Activated CD4-positive, alpha-beta T cell treated with anti-CD3 and anti-CD28 coated beads for 36 hours (primary cell): ENCODE data around the gene CFAP69. TPM values are rescaled to one million over a fixed set of nuclear protein-coding genes. Genes with fewer than 3 reads are reported as not detected.
"Not testable (repeated sequence)": the region's sequence is repeated elsewhere in the genome, so short reads cannot be mapped to it uniquely, and the experiment has no call there.

Experiments
- ATAC-seq: fragments of 200-7000 bp; cut with Tn5 transposase; one replicate; pipeline ENCODE4 v1.10.0; 2021; ENCODE audit warnings: mild to moderate bottlenecking, moderate library complexity
- CTCF ChIA-PET: fragments of 350-600 bp; sonication (Branson Sonifier 250); formaldehyde crosslinking; loops from one replicate; lab custom pipeline; 2021; ENCODE audit warnings: antibody characterized with exemption; lab: Charles Lee
- POLR2A ChIA-PET: fragments of 350-600 bp; sonication (Branson Sonifier 250); formaldehyde crosslinking; loops from one replicate; lab custom pipeline; 2021; ENCODE audit warnings: antibody characterized with exemption, inconsistent platforms; lab: Charles Lee
- DNase-seq: peaks from one replicate; pipeline ENCODE4 v3.0.0-alpha.2; 2020
- H3K27ac Mint-ChIP-seq: one replicate; pipeline ENCODE4 v1.8.0; 2021; ENCODE audit warnings: mixed read lengths
- H3K27me3 Mint-ChIP-seq: one replicate; pipeline ENCODE4 v1.8.0; 2021; ENCODE audit warnings: mixed read lengths
- H3K36me3 Mint-ChIP-seq: one replicate; pipeline ENCODE4 v1.8.0; 2021; ENCODE audit warnings: low read depth, mixed read lengths
- H3K4me1 Mint-ChIP-seq: one replicate; pipeline ENCODE4 v1.8.0; 2021; ENCODE audit warnings: mixed read lengths
- H3K4me3 Mint-ChIP-seq: one replicate; pipeline ENCODE4 v1.8.0; 2021; ENCODE audit warnings: mild to moderate bottlenecking, moderate library complexity, mixed read lengths
- H3K9me3 Mint-ChIP-seq: one replicate; pipeline ENCODE4 v1.8.0; 2021; ENCODE audit warnings: low read depth, mixed read lengths
- intact Hi-C, 2 experiments: fragments of 100-400 bp; cut with DNase I in 1 of 2; cut with micrococcal nuclease in 1 of 2; formaldehyde crosslinking; loops; one replicate each; pipeline versions ENCODE4 v1.14.2 to v1.15.1; 2022 to 2024; cut with DNase I, micrococcal nuclease
- total RNA-seq, 2 experiments: library from RNA; stranded (reverse); gene quantifications; one replicate each; pipeline ENCODE4 v1.2.3, GENCODE V29; 2021

Gene CFAP69
- total RNA-seq, 2 experiments from 2014 or later = 0.25 to 0.70 TPM

DNA sequence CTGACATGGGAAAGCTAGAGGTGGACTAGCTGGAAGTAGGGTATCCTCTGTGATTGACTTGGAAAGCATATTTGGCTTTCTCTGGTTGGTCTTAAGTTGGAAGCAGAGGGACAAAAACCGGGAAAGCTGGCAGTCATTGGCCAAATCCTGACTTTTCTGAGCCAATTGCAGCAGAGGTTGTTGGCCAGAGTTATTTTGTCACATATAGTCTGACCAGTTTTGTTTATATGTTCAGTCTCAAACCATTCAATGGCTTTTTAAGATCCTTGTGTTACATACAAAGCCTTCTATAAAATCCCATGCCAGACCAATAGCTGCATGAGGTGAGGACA is 6.3 kb downstream of the CFAP69 start:
- Mint-ChIP-seq H3K9me3 (peaks cover 5% of the 10 kb centered on the region), H3K27ac (no peak overlapping the region), H3K4me1 (no peaks in the 10 kb centered on the region), H3K36me3 (no peaks in the 10 kb centered on the region), H3K4me3 (no peak overlapping the region), H3K27me3 (peaks cover 39% of the 10 kb centered on the region)
- intact Hi-C loops = no loop called here
- ChIA-PET CTCF (interaction anchor here (1.0 kb wide), 1 partner anchor 166 kb away, joined by 3 read pairs; no protein-coding TSS in a partner anchor), POLR2A (no interaction called here)
- ATAC-seq (no peak), DNase-seq (no peak)

DNA sequence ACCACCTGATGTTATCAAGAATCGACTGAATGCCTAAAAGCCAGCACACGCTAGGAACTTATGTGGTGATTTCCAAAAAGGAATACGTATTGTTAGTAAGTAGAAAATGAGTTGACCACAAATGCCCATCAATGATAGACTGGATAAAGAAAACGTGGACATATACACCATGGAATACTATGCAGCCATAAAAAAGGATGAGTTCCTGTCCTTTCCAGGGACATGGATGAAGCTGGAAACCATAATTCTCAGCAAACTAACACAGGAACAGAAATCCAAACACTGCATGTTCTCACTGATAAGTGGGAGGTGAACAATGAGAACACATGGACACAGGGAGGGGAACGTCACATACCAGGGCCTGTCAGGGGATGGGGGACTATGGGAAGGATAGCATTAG is 11.0 kb downstream of the CFAP69 start:
- H3K27ac Mint-ChIP-seq, intact Hi-C loops, ATAC-seq, H3K4me1 Mint-ChIP-seq, H3K36me3 Mint-ChIP-seq, DNase-seq, POLR2A ChIA-PET, H3K9me3 Mint-ChIP-seq, CTCF ChIA-PET, H3K4me3 Mint-ChIP-seq: not testable (repeated sequence)
- H3K27me3 Mint-ChIP-seq = peaks cover 23% of the 10 kb centered on the region

DNA sequence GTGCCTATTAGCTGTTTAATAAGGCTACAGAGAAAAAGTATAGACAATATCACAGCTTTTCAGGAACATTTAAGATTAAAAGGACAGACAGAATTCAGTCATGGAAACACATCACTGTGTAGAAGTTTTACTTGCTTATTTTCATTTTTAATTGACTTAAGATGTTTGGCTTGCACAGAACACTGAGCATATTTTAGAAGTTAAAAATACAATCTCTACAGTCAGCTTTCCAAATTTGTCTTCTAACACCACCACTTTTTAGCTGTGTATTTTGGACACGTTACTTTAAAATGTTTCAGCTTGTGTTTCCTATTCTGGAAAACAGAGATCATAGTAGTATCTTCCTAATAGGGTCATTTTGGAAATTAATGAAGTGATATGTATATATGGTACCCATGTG is 11.8 kb downstream of the CFAP69 start:
- H3K4me1 Mint-ChIP-seq = no peaks in the 10 kb centered on the region
- intact Hi-C loops = no loop called here

DNA sequence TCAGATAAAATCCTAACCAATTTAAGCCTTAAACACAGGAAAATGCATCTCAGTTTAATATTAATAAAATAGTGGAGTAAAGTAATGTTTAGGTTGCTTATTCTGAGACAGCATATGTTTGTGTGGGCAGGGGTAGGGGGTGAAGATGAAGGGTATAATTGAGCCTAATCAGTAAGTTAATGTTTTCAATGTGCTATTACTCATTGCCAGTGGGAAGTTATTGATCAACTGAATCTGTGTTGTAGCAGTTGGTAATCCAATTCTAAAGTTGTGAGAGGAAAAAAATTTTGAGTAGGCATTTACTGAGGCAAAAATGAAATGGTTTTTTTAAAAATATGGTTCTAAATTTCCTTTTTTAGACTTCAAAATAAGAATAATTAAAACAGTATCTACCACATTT is 16.5 kb downstream of the CFAP69 start:
- DNase-seq (no peak), ATAC-seq (no peak)
- Mint-ChIP-seq H3K36me3 (no peaks in the 10 kb centered on the region), H3K9me3 (no peaks in the 10 kb centered on the region), H3K4me1 (no peaks in the 10 kb centered on the region), H3K27me3 (peaks cover 2% of the 10 kb centered on the region), H3K27ac (no peak overlapping the region), H3K4me3 (no peak overlapping the region)
- POLR2A ChIA-PET = no interaction called here
- intact Hi-C loops = loop anchor here in 1 of 2 experiments (5.0 kb wide), 1 partner anchor 166 kb away; no protein-coding TSS in a partner anchor
- CTCF ChIA-PET = interaction anchor here (1.4 kb wide), 1 partner anchor 15 kb away, joined by 3 read pairs; no protein-coding TSS in a partner anchor

More for the DNA sequence above, 11.8 kb downstream of the CFAP69 start:
- Mint-ChIP-seq H3K27me3 (peaks cover 23% of the 10 kb centered on the region), H3K9me3 (peaks cover 5% of the 10 kb centered on the region), H3K36me3 (no peaks in the 10 kb centered on the region), H3K4me3 (no peak overlapping the region), H3K27ac (no peak overlapping the region)
- DNase-seq (no peak), ATAC-seq (no peak)
- ChIA-PET POLR2A (no interaction called here), CTCF (interaction anchor here (0.9 kb wide), 1 partner anchor 11 kb away, joined by 3 read pairs; no protein-coding TSS in a partner anchor)

DNA sequence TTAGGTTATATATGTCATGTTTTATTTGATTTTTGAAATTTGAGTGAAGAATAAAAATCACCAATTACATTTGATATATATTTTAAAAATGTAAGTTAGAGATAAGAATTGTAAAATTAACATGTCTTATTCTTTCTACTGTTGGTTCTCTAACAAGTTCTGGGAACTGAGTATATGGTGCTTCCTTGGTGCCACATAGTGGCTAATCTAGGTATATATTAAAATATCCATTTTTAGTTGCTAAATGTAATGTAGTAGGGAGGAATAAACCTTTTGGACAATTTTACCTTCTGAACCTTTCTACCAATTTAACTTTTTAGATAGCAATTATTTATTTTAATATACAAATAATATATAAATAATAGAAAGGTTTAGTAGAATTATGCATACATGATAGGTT is 17.5 kb downstream of the CFAP69 start:
- intact Hi-C loops = loop anchor here (1.0 to 5.0 kb wide), 4 partner anchors 108 to 165 kb away; partner anchors contain the start of gene STEAP1 (in 1 of the 2)
- peaks cover 5% of the 10 kb centered on the region for H3K27me3 Mint-ChIP-seq
- ATAC-seq = no peak

DNA sequence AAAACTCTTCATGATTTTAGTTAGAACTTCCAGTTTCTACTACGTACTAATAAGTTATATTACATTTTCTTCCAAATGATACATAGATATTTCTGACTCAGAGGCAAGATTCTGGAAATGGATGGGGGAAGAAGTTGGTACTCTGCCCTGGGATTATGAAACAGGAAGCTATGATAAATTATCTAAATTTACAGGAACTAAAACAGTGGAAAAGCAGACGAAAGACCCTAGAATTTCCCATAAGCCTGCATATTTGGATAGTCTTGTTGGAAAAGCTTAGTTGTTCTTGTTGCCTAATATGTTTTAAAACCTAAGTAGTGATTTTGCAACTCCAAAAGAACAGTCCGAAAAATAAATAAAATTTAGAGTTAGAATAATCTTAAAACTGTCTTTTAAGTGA is 21.8 kb downstream of the CFAP69 start:
- ChIA-PET CTCF (interaction anchor here (1.2 kb wide), 1 partner anchor 14 kb away, joined by 5 read pairs; no protein-coding TSS in a partner anchor), POLR2A (no interaction called here)
- Mint-ChIP-seq H3K4me3 (no peak overlapping the region), H3K27me3 (peaks cover 11% of the 10 kb centered on the region), H3K9me3 (no peaks in the 10 kb centered on the region), H3K27ac (no peak overlapping the region), H3K4me1 (no peaks in the 10 kb centered on the region), H3K36me3 (no peaks in the 10 kb centered on the region)
- DNase-seq (no peak), ATAC-seq (no peak)
- intact Hi-C loops = loop anchor here in 1 of 2 experiments (5.0 kb wide), 1 partner anchor 40 kb away; no protein-coding TSS in a partner anchor

More for the DNA sequence above, 17.5 kb downstream of the CFAP69 start:
- CTCF ChIA-PET = no interaction called here
- H3K36me3 Mint-ChIP-seq = no peaks in the 10 kb centered on the region
- no peak overlapping the region for H3K4me3 Mint-ChIP-seq
- no peaks in the 10 kb centered on the region for H3K9me3 Mint-ChIP-seq
- POLR2A ChIA-PET = no interaction called here
- H3K27ac Mint-ChIP-seq = no peak overlapping the region
- no peaks in the 10 kb centered on the region for H3K4me1 Mint-ChIP-seq
- DNase-seq = no peak

DNA sequence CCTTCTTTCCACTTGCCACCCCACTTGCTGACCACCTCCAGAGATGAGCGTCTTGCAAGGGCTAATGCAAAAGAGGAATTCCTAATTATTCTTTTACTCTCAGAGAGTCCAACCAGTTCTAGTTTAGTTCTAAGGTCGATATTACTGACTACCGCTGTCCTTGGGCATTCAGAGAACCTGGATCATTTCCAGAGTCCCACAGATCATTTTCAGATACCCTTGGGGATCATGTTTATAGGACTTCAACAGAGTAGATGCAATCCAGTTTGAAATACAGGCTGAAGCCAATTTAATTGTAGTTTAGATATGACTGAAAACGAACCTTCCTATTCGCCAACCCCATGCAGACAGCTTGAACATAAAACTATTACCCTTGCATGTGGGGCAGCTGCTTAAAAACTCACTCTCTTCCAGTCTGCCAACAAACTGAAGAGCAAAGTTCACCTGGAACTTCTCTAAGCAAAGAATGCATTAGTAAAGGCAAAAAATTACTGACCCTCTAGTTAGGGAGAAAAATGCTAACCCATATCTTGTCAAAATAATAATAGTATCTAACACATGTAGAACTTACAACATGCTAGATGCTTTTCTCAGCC is 22.4 kb downstream of the CFAP69 start:
- ATAC-seq (no peak), DNase-seq (no peak)
- Mint-ChIP-seq H3K4me1 (no peaks in the 10 kb centered on the region), H3K27ac (no peak overlapping the region), H3K4me3 (no peak overlapping the region), H3K27me3 (peaks cover 11% of the 10 kb centered on the region), H3K36me3 (no peaks in the 10 kb centered on the region), H3K9me3 (no peaks in the 10 kb centered on the region)
- ChIA-PET POLR2A (no interaction called here), CTCF (interaction anchor here (1.2 to 1.6 kb wide), 2 partner anchors 14 to 161 kb away, joined by 3 to 5 read pairs; no protein-coding TSS in a partner anchor)
- intact Hi-C loops = loop anchor here in 1 of 2 experiments (5.0 kb wide), 1 partner anchor 40 kb away; no protein-coding TSS in a partner anchor

DNA sequence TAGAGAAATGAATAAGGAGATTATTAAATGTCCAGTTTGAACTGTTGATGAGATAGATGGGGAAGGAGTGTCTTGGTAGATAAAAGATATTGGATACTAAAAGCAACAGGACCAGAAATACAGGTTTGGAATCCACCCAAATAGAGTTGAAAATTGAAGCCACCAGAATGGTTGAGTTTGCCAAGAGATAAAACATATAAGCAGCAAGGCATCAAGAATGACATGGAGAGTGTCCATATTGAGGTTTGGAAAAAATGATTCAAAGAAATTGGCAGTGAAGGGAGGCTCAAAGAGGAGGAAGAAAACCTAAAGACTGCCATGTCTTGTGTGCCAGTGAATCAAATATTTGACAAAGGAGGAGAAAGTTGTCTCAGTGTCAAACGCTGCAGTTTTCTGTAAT is 24.2 kb downstream of the CFAP69 start:
- CTCF ChIA-PET = interaction anchor here (1.3 to 1.4 kb wide), 2 partner anchors 9 to 24 kb away, joined by 3 to 5 read pairs; no protein-coding TSS in a partner anchor
- intact Hi-C loops = loop anchor here in 1 of 2 experiments (5.0 kb wide), 1 partner anchor 38 kb away; no protein-coding TSS in a partner anchor
- no peaks in the 10 kb centered on the region for H3K36me3 Mint-ChIP-seq
- peaks cover 11% of the 10 kb centered on the region for H3K27me3 Mint-ChIP-seq
- ATAC-seq = no peak
- DNase-seq = no peak
- H3K4me1 Mint-ChIP-seq = no peaks in the 10 kb centered on the region
- POLR2A ChIA-PET = no interaction called here
- H3K4me3 Mint-ChIP-seq = no peak overlapping the region
- H3K27ac Mint-ChIP-seq = no peak overlapping the region
- H3K9me3 Mint-ChIP-seq = no peaks in the 10 kb centered on the region

DNA sequence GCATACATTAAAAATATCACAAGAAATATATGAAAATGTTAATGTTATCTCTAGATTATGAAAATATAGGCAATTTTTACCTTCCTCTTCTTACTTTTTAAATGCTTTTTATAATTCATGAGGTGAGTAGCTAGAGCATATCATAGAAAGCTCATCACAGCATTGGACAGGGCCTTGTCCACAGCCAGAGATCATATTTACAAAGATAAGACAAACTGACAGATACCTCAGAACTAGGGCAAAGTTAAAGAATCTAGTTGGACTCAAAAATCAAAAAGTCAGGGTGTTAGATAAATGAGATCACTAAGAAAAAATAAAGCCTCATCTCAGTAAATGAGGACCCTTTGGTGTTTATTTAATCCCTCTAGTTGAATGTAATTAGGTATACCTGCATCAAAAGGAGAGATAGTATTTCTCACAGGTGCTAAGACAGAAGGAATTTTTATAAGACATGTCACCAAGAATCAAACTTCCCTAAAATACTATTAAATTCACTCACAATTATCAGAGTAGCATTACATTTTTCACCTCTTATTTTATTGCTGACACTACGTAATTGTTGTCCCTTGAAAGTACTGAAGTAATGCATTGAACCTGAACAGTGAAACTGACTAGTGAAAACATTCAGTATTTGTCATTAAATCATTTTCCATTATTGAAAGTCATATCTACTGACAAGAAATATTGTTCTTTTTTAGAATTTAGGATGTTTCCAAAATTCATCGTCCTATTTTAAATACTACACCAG is 25.6 kb downstream of the CFAP69 start:
- H3K9me3 Mint-ChIP-seq = no peaks in the 10 kb centered on the region
- CTCF ChIA-PET = interaction anchor here (0.6 to 1.4 kb wide), 3 partner anchors 10 to 79 kb away, joined by 3 to 5 read pairs (median 3); no protein-coding TSS in a partner anchor
- H3K36me3 Mint-ChIP-seq = no peaks in the 10 kb centered on the region
- DNase-seq (no peak), ATAC-seq (no peak)
- POLR2A ChIA-PET = no interaction called here
- no peak overlapping the region for H3K4me3 Mint-ChIP-seq
- H3K4me1 Mint-ChIP-seq = no peaks in the 10 kb centered on the region
- H3K27me3 Mint-ChIP-seq = peaks cover 11% of the 10 kb centered on the region
- no peak overlapping the region for H3K27ac Mint-ChIP-seq
- intact Hi-C loops = no loop called here

DNA sequence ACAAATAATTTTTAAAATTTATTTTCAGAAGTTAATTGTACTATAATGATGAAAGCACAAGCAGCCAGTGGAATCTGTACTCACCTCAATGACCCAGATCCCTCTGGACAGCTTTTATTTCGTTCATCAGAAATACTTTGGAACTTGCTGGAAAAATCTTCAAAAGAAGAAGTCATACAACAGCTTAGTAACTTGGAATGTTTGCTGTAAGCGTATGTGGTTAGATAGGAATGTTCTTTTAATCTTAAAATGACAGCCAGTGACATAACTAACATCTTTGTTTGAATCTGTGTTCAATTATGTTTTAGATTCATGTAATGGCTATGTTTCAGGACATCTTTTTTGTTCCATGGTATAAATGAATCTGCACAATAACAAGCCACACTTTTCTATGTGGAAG is 26.8 kb downstream of the CFAP69 start:
- H3K9me3 Mint-ChIP-seq = no peaks in the 10 kb centered on the region
- H3K27ac Mint-ChIP-seq = no peak overlapping the region
- DNase-seq (no peak), ATAC-seq (no peak)
- no peaks in the 10 kb centered on the region for H3K36me3 Mint-ChIP-seq
- intact Hi-C loops = no loop called here
- H3K27me3 Mint-ChIP-seq = peaks cover 11% of the 10 kb centered on the region
- H3K4me3 Mint-ChIP-seq = no peak overlapping the region
- ChIA-PET POLR2A (no interaction called here), CTCF (no interaction called here)
- H3K4me1 Mint-ChIP-seq = no peaks in the 10 kb centered on the region

DNA sequence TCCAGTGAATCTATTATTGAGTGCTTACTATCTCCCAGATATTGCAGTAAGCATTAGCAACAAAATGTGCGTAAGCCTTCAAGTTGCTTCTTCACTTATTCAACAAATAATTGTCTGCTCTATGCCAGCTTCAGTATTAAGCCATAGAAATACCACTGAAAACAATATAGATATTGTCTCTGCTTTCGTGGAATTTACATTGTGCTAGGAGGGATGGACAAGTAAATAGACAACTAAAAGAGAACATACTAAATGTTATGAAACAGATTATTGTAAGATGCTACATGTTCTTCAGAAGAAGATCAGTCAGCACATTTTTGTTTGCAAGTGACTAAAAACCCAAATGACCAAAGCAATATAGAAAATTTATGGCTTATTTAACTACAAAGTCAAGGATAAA is 27.3 kb downstream of the CFAP69 start:
- Mint-ChIP-seq H3K27ac (no peak overlapping the region), H3K27me3 (peaks cover 9% of the 10 kb centered on the region), H3K4me1 (no peaks in the 10 kb centered on the region), H3K4me3 (no peak overlapping the region), H3K36me3 (no peaks in the 10 kb centered on the region), H3K9me3 (no peaks in the 10 kb centered on the region)
- ChIA-PET CTCF (no interaction called here), POLR2A (no interaction called here)
- DNase-seq (no peak), ATAC-seq (no peak)
- intact Hi-C loops = no loop called here
